ENCODE results near the gene SLC25A43.

The SLC25A43 gene

DNA sequence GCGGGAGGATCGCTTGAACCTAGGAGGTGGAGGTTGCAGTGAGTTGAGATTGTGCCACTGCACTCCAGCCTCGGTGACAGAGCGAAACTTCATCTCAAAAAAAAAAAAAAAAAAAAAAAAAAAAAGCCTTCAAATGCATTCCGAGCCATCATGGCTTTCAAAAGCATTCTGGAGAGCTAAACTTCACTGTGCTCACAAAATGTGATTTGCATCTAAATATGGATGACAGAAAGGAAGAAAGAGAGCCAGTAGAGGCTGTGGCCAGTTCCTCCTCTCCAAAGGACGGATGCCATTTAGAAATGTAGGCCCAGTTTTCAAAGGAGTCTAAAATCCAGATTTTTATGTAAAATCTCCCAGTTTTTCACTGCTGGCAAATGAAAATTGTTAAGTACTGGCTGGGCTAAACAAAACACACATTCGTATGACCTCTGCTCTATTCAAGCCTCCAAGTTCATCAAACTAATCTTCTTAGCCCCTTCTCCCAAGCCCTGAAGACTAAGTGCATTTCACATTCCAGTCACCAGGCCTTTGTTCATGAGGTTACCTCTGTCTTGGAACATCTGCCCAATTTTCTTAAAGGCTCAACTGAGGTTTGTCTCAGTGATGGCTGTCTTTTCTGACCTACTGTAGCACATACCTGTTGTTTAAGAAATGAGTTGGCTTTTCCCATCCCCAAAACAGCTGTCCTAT is 22.0 kb downstream of the SLC25A43 start:
- no peaks in the 10 kb centered on the region for H3K36me3 ChIP-seq (ENCODE audit: control insufficient read depth in 2 of 2, insufficient read depth in 1 of 2, low read length in 2 of 2)
- TF ChIP-seq, protein P1, sequence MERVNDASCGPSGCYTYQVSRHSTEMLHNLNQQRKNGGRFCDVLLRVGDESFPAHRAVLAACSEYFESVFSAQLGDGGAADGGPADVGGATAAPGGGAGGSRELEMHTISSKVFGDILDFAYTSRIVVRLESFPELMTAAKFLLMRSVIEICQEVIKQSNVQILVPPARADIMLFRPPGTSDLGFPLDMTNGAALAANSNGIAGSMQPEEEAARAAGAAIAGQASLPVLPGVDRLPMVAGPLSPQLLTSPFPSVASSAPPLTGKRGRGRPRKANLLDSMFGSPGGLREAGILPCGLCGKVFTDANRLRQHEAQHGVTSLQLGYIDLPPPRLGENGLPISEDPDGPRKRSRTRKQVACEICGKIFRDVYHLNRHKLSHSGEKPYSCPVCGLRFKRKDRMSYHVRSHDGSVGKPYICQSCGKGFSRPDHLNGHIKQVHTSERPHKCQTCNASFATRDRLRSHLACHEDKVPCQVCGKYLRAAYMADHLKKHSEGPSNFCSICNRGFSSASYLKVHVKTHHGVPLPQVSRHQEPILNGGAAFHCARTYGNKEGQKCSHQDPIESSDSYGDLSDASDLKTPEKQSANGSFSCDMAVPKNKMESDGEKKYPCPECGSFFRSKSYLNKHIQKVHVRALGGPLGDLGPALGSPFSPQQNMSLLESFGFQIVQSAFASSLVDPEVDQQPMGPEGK (tag by site-specific recombination; IDR thresholded peaks at IDR 0.05) = no peak
- TF ChIP-seq ZBTB48 (tag by site-specific recombination; IDR thresholded peaks at IDR 0.05) (no peak), SALL2 (tag by site-specific recombination; IDR thresholded peaks at IDR 0.05; ENCODE audit: borderline replicate concordance) (no peak), HOXD13 (CRISPR knock-in tag; IDR thresholded peaks at IDR 0.05; ENCODE audit: borderline replicate concordance) (no peak), ZNF239 (tag by site-specific recombination; IDR thresholded peaks at IDR 0.05) (no peak), KLF10 (tag by site-specific recombination; IDR thresholded peaks at IDR 0.05) (no peak), ZNF391 (tag by site-specific recombination; IDR thresholded peaks at IDR 0.05; ENCODE audit: borderline replicate concordance, low read depth) (no peak), FEZF1 (tag by site-specific recombination; IDR thresholded peaks at IDR 0.05) (no peak), ZNF558 (tag by site-specific recombination; IDR thresholded peaks at IDR 0.05) (no peak), GLIS1 (tag by site-specific recombination; IDR thresholded peaks at IDR 0.05) (no peak), ZNF341 (tag by site-specific recombination; IDR thresholded peaks at IDR 0.05; ENCODE audit: low read depth) (no peak)
- TF ChIP-seq, protein P2, sequence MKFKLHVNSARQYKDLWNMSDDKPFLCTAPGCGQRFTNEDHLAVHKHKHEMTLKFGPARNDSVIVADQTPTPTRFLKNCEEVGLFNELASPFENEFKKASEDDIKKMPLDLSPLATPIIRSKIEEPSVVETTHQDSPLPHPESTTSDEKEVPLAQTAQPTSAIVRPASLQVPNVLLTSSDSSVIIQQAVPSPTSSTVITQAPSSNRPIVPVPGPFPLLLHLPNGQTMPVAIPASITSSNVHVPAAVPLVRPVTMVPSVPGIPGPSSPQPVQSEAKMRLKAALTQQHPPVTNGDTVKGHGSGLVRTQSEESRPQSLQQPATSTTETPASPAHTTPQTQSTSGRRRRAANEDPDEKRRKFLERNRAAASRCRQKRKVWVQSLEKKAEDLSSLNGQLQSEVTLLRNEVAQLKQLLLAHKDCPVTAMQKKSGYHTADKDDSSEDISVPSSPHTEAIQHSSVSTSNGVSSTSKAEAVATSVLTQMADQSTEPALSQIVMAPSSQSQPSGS (tag by site-specific recombination; IDR thresholded peaks at IDR 0.05; ENCODE audit: low read depth) = no peak
- no peaks in the 10 kb centered on the region for H3K9me3 ChIP-seq (ENCODE audit: control insufficient read depth, insufficient read depth, low read depth, low read length)
- H3K27ac ChIP-seq (ENCODE audit: extremely low read depth, low read depth, low read length) = no peak overlapping the region
- ChIA-PET CTCF (no interaction called here), POLR2A (no interaction called here)
- no peaks in the 10 kb centered on the region for H3K4me1 ChIP-seq (ENCODE audit: control insufficient read depth, insufficient read depth, low read length)
- no peak overlapping the region for H3K4me3 ChIP-seq (ENCODE audit: low read depth, low read length)

DNA sequence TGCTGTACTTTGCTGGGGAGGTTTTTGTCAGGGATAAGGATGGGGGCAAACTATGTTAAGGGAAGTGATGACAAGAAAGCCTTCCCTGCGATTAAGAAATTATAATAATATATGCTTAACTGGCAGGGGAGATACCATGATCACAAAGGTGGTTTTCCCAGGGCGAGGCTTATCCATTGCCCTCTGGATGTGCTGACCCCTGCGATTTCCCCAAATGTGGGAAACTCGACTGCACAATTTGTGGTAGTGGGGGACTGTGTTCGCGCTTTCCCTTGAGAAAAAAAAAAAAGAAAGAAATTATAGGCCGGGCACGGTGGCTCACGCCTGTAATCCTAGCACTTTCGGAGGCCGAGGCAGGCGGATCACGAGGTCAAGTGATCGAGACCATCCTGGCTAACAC is 24.5 kb downstream of the SLC25A43 start:
- TF ChIP-seq, protein P3, sequence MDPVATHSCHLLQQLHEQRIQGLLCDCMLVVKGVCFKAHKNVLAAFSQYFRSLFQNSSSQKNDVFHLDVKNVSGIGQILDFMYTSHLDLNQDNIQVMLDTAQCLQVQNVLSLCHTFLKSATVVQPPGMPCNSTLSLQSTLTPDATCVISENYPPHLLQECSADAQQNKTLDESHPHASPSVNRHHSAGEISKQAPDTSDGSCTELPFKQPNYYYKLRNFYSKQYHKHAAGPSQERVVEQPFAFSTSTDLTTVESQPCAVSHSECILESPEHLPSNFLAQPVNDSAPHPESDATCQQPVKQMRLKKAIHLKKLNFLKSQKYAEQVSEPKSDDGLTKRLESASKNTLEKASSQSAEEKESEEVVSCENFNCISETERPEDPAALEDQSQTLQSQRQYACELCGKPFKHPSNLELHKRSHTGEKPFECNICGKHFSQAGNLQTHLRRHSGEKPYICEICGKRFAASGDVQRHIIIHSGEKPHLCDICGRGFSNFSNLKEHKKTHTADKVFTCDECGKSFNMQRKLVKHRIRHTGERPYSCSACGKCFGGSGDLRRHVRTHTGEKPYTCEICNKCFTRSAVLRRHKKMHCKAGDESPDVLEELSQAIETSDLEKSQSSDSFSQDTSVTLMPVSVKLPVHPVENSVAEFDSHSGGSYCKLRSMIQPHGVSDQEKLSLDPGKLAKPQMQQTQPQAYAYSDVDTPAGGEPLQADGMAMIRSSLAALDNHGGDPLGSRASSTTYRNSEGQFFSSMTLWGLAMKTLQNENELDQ (tag by site-specific recombination; IDR thresholded peaks at IDR 0.05; ENCODE audit: low read depth) = no peak
- TF ChIP-seq ZNF571 (tag by site-specific recombination; IDR thresholded peaks at IDR 0.05) (no peak), ZBTB8A (tag by site-specific recombination; IDR thresholded peaks at IDR 0.05) (no peak)
- TF ChIP-seq, protein P4, sequence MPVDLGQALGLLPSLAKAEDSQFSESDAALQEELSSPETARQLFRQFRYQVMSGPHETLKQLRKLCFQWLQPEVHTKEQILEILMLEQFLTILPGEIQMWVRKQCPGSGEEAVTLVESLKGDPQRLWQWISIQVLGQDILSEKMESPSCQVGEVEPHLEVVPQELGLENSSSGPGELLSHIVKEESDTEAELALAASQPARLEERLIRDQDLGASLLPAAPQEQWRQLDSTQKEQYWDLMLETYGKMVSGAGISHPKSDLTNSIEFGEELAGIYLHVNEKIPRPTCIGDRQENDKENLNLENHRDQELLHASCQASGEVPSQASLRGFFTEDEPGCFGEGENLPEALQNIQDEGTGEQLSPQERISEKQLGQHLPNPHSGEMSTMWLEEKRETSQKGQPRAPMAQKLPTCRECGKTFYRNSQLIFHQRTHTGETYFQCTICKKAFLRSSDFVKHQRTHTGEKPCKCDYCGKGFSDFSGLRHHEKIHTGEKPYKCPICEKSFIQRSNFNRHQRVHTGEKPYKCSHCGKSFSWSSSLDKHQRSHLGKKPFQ (tag by site-specific recombination; IDR thresholded peaks at IDR 0.05) = no peak
- TF ChIP-seq, protein P5, sequence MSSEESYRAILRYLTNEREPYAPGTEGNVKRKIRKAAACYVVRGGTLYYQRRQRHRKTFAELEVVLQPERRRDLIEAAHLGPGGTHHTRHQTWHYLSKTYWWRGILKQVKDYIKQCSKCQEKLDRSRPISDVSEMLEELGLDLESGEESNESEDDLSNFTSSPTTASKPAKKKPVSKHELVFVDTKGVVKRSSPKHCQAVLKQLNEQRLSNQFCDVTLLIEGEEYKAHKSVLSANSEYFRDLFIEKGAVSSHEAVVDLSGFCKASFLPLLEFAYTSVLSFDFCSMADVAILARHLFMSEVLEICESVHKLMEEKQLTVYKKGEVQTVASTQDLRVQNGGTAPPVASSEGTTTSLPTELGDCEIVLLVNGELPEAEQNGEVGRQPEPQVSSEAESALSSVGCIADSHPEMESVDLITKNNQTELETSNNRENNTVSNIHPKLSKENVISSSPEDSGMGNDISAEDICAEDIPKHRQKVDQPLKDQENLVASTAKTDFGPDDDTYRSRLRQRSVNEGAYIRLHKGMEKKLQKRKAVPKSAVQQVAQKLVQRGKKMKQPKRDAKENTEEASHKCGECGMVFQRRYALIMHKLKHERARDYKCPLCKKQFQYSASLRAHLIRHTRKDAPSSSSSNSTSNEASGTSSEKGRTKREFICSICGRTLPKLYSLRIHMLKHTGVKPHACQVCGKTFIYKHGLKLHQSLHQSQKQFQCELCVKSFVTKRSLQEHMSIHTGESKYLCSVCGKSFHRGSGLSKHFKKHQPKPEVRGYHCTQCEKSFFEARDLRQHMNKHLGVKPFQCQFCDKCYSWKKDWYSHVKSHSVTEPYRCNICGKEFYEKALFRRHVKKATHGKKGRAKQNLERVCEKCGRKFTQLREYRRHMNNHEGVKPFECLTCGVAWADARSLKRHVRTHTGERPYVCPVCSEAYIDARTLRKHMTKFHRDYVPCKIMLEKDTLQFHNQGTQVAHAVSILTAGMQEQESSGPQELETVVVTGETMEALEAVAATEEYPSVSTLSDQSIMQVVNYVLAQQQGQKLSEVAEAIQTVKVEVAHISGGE (tag by site-specific recombination; conservative IDR thresholded peaks at IDR 0.05; ENCODE audit: low read depth) = no peak
- Histone ChIP-seq H3K36me3 (ENCODE audit: control insufficient read depth in 2 of 2, insufficient read depth in 1 of 2, low read length in 2 of 2) (no peaks in the 10 kb centered on the region), H3K4me3 (ENCODE audit: low read depth, low read length) (no peak overlapping the region), H3K27ac (ENCODE audit: extremely low read depth, low read depth, low read length) (no peak overlapping the region), H3K4me1 (ENCODE audit: control insufficient read depth, insufficient read depth, low read length) (no peaks in the 10 kb centered on the region), H3K9me3 (ENCODE audit: control insufficient read depth, insufficient read depth, low read depth, low read length) (no peaks in the 10 kb centered on the region)
- ChIA-PET POLR2A (no interaction called here), CTCF (no interaction called here)

All from HEK293 (cell line).